Stimulated activated CD4-positive, alpha-beta T cell treated with anti-CD3 and anti-CD28 coated beads, Interleukin-1b, Interleukin-23, amount 100 ng/mL, for 1 hour (primary cell): Measurements from ENCODE around the gene KDM5A.
"Not testable (repeated sequence)": the region's sequence is repeated elsewhere in the genome, so short reads cannot be mapped to it uniquely, and the experiment has no call there.

ENCODE experiments used
- DNase-seq, 2 donors: peaks; one replicate each; pipeline ENCODE4 v3.0.0-alpha.2; 2020; ENCODE audit warnings: low read depth in 2 of 2

The KDM5A gene

GRCh38 chr12:332581-333205 lies 56.4 kb downstream of the KDM5A start:
- no peak for DNase-seq

- DNase-seq = no peak
Measured at GRCh38 chr12:331287-331686, 57.8 kb downstream of the KDM5A start.

GRCh38 chr12:325906-326305 lies 63.2 kb downstream of the KDM5A start:
- no peak for DNase-seq

- DNase-seq = no peak
Measured at GRCh38 chr12:323507-323906, 65.6 kb downstream of the KDM5A start.

- no peak for DNase-seq
Measured at GRCh38 chr12:321606-322326, 67.4 kb downstream of the KDM5A start.

GRCh38 chr12:318759-319515 lies 70.2 kb downstream of the KDM5A start:
- no peak for DNase-seq

GRCh38 chr12:308511-308910 lies 80.6 kb downstream of the KDM5A start:
- DNase-seq = no peak

DNA sequence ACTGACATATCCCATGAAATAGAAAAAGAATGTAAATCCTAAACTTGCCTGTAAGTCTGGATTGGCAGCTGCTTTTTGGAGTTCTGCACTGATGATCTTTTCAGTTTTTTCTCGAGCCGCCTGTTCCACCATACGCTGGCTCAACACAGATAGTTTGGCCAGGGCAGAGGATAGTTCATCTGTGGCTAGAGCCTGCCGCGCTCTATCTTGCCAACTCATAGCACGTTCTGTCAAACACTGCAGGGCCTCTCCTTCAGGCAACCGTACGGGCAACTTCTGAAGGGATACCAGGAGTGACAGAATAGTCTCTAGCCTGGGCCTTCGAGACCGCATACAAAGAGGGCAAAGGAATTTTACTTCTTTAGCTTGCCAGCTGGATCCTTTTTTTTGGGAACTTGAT lies 81.7 kb downstream of the KDM5A start:
- DNase-seq = no peak

- DNase-seq = no peak
Measured at GRCh38 chr12:304805-305204, 84.3 kb downstream of the KDM5A start.

DNA sequence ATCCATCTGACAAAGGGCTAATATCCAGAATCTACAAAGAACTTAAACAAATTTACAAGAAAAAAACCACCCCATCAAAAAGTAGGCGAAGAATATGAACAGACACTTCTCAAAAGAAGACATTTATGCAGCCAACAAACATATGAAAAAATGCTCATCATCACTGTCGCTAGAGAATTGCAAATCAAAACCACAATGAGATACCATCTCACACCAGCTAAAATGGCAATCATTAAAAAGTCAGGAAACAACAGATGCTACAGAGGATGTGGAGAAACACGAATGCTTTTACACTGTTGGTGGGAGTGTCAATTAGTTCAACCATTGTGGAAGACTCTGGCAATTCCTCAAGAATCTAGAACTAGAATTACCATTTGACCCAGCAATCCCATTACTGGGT lies 86.4 kb downstream of the KDM5A start:
- DNase-seq = not testable (repeated sequence)

DNA sequence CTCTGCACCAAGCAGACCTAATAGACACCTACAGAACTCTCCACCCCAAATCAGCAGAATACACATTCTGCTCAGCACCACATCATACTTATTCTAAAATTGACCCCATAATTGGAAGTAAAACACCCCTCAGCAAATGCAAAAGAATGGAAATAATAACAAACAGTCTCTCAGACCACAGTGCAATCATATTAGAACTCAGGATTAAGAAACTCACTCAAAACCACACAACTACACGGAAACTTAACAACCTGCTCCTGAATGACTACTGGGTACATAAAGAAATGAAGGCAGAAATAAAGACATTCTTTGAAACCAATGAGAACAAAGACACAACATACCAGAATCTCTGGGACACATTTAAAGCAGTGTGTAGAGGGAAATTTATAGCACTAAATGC lies 89.0 kb downstream of the KDM5A start:
- not testable (repeated sequence) for DNase-seq

GRCh38 chr12:299511-299910 lies 89.6 kb downstream of the KDM5A start:
- DNase-seq = not testable (repeated sequence)

- DNase-seq = not testable (repeated sequence)
Measured at GRCh38 chr12:298059-298458, 91.1 kb downstream of the KDM5A start.

- DNase-seq = no peak
Measured at GRCh38 chr12:295132-295531, 94.0 kb downstream of the KDM5A start.

- no peak for DNase-seq
Measured at GRCh38 chr12:293199-293598, 95.9 kb downstream of the KDM5A start.

DNA sequence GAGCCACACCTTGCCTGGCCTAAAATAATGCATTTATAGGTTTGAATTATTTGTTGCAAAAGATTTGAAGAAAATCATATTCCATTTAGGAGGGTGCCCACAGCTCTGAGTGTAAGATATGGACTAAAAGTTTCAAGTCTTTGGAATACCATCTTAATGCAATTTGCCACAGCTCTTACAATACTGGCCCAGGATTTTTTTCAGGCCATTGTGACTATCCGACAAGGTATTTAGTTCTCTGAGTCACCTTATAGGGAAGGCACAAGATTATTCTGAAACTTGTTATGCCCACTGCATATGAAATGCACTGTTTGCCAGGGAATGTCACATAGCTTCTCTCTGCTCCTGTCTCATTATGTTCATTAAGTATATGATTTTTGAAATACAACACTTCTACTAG lies 96.9 kb downstream of the KDM5A start:
- DNase-seq = no peak

- no peak for DNase-seq
Measured at GRCh38 chr12:291153-291723, 97.9 kb downstream of the KDM5A start.

GRCh38 chr12:288687-289086 lies 100.4 kb downstream of the KDM5A start:
- DNase-seq = no peak

GRCh38 chr12:286531-287300 lies 102.4 kb downstream of the KDM5A start:
- no peak for DNase-seq

- no peak for DNase-seq
Measured at GRCh38 chr12:278046-278445, 111.1 kb downstream of the KDM5A start.

GRCh38 chr12:275812-276211 lies 113.3 kb downstream of the KDM5A start:
- no peak for DNase-seq

DNA sequence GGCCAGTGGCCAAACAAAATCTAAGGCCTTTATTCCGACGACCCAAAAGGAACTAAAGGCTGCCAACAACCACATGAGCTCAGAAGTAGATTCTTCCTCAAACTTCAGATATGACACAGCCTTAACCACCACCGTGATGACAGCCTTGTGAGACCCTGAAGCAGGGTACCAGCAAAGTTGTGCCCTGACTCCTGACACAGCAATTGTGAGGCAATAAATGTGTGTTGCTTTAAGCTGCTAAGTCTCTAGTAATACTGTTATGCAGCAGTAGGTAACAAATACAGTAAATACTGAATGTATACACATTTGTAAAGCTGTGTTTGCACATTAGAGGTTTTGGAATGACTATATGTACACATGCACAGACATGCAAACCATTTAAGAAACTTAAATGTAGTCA lies 115.7 kb downstream of the KDM5A start:
- no peak for DNase-seq
